ENCODE measurements around the gene CORO1A.
"Not testable (repeated sequence)": the region's sequence is repeated elsewhere in the genome, so short reads cannot be mapped to it uniquely, and the experiment has no call there.

The CORO1A gene

DNA sequence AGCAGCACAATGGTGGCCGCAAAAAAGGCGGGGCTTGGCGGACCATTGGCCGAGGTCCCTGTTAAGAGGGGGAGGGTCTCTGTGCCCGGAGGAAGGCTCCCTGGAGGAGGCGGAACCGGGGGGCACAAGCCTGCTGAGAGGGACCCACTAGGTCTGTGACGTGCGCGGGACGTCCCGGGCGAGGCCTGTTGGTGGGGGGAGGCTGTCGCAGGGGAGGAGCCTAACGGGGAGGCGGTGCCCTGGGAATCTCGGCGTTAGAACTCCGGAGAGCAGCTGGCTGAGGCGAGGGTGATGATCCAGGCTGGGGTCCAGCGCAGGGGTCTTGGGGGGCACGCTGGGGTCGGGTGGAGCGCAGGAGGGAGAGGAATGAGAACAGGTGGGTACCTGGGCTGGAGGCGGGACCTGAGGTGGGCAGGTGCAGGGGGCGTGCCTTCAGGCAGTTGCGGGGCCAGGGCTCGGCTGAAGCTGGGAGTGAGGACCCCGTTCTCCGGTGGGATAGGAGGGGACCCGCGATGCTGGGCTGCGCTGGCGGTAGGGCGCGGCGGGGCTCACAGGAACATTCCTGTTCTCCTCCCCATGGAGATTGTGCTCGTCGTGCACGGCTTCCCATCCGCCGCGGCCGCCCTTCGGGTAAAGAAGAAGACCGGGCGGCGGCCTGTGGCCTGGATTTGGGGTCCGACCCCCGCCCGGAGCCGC is 22.3 kb downstream of the CORO1A start:
- DNase-seq (ENCODE audit: low read depth) = not testable (repeated sequence)

- not testable (repeated sequence) for DNase-seq (ENCODE audit: low read depth)
These were observed 22.9 kb downstream of the CORO1A start for GRCh38 chr16:30206252-30206651.

DNA sequence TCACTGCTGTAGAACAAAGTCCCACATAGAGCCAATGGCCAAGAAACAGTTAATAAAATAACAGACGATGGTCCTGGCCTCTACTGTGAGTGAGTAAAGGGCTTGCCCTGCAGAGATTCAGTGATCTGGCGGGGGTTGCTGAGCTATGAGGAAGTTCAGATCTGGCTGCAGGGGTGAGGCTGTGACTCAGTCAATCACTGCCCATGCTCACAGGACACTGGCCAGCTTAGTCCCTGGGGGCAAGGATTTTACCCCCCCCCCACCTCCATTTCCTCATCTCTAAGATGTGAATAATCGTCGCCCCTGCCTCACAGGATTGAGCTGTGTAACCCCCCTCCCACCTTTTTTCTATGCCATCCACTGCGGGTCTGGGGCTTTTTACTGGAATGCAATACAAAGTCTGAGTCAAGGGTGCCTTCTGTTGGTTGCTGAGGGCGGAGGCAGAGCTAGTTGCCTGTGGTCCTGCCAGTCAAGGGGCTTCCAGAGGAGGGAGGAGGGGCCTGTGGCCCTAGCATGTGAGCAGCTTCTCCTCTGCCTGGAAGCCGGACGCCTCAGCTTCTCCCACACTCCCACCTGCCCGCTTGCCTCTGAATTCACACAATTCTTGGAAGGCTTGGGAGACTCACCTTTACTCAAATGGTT is 23.8 kb downstream of the CORO1A start:
- not testable (repeated sequence) for DNase-seq (ENCODE audit: low read depth)

- DNase-seq (ENCODE audit: low read depth) = not testable (repeated sequence)
These were observed 25.6 kb downstream of the CORO1A start for GRCh38 chr16:30209032-30209431.

DNA sequence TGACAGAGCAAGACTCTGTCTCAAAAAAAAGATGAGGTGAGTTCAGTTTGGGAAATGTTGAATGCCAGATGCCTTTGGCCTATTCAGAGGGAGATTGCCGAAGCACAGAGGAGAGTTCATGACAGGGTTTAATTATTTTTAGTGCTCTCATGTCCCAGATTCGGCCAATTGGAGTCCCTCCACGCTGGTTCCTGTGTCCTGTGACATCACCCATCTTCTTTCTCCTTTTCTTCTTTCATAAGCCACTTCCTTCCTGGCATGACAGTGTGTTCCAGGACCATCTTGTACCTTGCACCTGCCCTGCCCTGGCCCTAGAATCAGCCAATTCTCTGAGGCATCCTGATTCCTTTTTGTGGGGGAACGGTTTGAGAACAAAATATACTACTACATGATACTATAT is 28.0 kb downstream of the CORO1A start:
- DNase-seq (ENCODE audit: low read depth) = not testable (repeated sequence)

GRCh38 chr16:30217082-30217481 is 33.7 kb downstream of the CORO1A start:
- DNase-seq (ENCODE audit: low read depth) = not testable (repeated sequence)
